ENCODE measurements around the gene TBC1D1.
"Not testable (repeated sequence)": the region's sequence is repeated elsewhere in the genome, so short reads cannot be mapped to it uniquely, and the experiment has no call there.

Gene TBC1D1

DNA sequence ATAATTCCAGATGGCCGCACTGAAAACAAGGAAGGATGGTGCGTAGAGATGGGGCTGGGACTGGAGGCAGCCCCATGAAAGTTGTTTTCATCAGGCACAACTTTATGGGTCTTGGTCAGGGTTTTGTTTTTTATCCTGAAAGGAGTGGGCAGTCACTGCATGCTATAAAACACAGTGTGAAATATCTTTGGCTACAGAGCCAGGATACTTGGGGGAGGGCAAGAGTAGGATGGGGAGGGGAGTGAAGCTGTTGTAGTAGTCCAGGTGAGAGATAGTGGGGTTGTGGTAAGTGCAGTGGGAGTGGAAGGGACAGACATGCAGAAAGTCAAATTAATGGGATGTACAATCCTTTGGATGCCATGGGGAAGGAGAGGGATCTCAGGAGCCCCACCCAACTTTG, 125.8 kb downstream of the TBC1D1 start:
- no peak for FAIRE-seq

DNA sequence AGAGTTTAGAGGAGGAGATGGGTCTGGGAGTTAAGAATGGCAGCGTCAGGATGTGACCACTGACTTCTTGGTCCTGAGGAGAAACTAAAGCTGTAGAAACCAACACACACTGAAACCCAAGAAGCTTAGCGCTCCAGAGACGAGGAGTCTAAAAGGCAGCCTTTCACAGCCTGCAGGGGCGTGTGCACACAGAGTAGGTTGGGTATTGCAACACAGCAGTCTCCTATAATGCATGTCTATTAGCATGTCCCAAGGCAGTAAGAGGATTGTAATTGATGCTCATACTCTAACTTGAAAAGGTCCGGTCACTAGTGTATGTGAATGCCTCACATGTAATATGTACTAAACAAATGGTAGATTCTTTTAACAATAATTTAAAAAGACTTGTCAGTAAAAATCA, 126.7 kb downstream of the TBC1D1 start:
- no peak for FAIRE-seq

DNA sequence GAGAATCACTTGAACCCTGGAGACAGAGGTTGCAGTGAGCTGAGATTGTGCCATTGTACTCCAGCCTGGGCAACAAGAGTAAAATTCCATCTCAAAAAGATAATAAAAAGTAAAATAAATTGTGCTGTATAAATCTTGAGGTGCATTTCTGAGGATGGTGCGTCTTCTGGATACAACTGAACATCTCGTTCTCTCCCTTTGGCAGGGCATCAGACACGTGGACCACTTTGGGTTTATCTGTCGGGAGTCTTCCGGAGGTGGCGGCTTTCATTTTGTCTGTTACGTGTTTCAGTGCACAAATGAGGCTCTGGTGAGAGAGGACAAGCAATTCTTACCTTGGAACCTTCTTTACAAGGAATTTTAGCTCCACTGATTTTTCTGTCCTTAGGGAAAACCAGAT, 129.5 kb downstream of the TBC1D1 start:
- no peak for FAIRE-seq

DNA sequence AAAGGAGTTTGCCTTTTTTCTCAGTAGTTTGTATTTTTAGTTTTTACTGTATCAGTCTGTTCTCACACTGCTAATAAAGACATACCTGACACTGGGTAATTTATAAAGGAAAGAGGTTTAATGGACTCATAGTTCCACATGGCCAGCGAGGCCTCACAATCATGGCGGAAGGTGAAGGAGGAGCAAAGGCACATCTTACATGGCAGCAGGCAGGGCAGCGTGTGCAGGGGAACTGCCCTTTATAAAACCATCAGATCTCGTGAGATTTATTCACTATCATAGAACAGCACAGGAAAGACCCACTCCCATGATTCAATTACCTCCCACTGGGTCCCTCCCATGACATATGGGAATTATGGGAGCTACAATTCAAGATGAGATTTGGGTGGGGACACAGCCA, 130.1 kb downstream of the TBC1D1 start:
- not testable (repeated sequence) for FAIRE-seq

DNA sequence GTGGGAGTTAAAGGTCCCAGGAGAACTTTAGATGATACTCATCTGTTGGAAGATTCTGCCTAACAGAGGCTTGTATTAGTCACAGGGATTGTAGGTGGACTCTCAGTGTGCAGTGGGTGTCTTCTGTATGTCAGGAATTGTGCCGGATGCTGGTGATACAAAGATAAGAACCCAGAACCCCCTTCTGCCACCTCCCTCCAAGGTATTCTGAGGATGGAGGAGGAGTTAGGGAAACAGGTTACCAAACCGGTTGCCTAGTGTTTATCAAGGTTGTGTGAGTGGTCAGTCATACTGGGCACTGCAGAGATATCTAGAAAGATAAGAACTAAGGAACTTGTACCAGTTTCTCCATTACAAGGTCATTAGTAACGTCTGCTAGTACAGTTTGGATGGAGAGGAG, 130.9 kb downstream of the TBC1D1 start:
- no peak for FAIRE-seq

DNA sequence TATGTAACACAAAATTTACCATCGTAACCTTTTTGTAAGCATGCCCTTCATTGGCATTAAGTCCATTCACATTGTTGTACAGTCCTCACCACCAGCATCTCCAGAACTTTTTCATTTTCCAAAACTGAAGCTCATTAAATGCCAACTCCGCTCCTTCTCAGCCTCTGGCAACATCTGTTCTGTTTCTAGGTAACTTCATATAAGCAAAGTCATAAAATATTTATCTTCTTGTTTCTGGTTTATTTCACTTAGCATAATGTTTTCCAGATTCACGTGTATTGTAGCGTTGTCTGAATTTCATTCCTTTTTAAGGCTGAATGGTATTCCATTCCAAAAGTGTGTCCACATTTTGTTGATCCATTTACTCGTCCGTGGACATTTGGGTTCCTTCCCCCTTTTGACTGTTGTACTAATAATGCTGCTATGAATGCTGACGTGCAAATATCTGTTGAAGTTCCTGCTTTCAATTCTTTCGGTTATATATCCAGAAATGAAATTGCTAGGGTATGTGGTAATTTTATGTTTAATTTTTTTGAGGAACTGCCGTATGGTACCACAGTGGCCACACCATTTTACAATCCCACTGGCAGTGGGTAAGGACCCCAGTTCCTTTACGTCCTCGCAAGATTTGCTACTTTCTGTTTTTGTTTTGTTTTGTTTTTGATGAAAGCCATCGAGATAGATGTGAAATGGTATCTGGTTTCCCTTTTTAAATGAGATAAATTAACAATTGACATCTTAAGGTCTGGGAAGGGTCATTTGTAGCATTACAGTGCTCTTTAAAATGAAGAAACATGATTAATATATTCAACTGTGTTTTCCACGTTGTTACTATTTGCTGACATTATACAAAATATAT, 132.7 kb downstream of the TBC1D1 start:
- FAIRE-seq, result no peak

DNA sequence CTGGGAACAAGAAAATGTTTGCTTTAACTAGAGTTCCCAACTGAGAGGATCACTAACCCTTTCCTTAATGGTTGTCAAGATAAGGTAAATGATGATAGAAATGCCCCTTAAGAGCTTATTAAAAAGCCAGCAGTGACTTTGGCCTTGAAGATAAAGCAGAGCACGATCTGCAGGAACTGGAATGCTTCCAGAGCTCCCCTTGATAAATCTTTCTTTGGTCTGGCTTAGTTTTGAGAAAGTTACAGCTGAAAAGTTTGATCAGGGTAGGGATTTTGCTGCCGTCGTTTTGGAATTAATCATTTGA, 133.3 kb downstream of the TBC1D1 start:
- FAIRE-seq, result no peak

DNA sequence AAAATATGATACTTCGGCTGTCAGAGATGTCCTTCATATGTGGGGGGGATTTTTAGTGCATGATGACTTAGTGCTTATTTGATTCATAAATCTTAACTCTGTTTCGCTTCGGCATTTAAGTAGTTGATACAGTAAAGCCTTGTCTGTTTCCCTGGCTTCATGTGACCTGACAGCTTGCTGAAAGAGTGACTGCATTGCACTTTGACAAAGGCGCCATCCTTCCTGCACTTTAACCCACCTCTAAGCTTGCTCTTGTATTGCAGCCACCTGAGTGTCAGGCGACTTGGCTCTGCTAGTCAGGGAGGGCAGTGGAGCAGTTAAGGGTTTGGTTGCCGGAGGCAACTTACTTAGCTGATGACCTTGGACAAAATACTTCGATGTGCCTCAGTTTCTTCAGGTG, 134.8 kb downstream of the TBC1D1 start:
- FAIRE-seq, result no peak

DNA sequence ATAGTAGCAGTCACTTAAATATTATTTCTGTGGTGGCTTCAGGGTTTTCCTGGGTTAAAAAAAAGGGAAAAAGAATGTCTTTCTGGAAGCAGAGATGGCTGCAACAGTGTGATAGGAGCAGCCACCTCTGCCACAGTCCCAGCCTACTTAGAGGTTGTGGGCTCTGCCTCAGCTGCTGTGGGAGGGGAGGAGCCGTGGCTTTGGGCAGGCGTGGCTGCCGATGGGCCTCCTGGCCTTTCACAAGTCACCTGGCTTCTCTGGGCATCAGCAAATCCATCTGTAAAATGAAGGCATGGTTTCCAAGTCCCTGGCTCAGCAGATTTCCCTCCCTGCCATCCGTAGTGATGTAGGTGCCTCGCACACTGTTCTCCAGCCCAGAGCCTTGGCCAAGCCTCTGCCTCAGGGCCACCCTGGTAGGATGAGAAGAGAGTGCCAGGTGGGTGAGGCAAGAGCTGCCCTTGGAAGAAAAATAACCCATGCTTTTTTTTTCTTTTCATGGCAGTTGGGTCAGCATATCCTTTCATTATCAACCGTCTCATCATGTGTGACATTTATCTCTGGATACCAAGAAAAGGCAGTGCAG, 135.4 kb downstream of the TBC1D1 start:
- no peak for FAIRE-seq

DNA sequence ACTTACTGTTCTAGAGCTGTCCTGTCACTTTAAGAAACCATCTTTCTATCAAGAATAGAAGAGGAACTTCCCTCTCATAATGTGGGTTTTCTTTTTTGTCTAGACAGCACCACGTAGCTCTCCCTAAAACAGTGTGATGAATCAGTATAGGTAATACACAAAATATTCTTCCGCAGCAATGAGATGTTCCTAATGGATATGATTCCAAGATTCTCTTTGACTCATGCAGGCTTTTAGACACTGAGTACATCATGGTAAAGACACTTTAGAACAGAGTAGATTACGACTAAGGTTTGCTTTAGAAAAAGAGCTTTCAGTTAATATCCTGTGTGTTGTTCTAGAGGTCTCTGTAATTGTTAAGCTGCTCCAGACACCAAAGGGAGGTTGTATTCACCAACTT, 139.1 kb downstream of the TBC1D1 start:
- no peak for FAIRE-seq

DNA sequence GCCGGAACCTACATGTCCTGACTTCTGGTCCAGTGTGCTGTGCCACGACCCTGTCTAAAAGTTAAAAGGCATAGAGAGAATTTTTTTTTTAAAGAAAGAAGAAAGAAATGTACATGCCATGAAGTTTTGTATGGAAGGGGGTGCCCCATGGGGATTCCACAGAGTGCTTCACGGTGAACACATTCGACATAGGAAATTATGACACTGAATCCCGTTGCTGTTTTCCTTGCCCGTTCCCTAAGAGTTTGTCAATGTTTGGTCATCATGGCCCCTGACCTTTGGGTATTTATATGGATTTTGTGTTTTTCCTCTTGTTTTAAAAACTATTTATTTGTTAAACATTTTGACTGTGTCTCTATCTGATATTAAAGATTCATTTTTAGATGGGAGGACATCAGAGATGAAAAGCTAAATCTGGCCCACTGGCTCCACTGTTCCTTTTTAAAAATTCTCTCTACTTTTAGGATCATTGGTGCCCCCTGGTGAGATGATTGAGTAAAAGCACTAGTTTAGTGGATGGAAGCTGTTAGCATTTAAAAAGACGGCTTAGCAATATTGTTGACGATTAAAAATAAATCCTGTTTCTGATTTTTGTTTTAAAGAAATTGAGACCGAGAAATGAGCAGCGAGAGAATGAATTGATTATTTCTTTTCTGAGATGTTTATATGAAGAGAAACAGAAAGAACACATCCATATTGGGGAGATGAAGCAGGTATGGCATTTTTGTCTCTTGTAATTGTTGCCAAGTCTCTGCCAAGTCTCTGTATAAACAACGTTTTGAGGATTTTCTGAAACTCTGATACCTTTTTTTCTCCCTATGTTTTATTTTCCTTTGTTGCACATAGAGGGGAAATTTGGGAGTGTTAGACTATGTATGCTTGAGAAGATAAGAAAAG, 144.3 kb downstream of the TBC1D1 start:
- peak; percentile 49 for FAIRE-seq

DNA sequence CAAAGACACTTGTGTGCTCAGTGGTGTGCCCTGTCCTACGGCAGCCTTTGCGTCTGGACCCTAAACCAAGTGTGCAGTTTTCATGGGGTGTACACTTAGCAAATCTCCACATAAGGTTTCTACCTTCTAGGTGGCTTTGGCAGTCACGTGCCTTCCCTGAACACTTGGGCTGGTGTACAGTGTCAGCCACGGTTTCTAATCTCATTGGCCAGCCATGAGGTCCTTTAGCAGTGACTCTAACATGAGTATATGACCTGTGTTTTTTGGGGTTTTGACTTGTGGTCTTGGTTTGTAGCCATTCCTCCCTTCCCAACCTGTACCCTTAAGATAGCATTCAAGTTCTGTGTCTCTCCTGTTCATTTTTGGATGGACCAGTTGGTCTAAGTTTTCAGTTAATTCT, 145.7 kb downstream of the TBC1D1 start:
- no peak for FAIRE-seq

DNA sequence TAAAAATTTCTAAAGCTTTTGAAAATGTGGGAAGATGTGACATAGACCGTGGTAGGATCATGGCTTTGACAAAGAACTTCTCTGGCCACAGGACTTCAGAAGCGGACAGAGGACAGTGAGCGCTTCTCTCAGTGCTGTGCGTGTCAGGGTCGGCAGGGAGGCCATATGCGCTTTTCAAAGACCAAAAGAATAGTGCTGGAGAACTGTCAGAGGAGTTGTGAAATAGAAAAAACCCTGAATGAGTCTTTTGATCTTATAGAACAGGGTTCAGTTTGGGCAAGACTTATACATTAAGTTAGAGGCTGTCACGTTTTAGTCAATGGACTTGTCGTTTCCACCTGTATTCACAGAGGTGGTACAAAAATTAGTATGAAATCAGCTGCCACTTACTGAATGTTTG, 146.7 kb downstream of the TBC1D1 start:
- no peak for FAIRE-seq

DNA sequence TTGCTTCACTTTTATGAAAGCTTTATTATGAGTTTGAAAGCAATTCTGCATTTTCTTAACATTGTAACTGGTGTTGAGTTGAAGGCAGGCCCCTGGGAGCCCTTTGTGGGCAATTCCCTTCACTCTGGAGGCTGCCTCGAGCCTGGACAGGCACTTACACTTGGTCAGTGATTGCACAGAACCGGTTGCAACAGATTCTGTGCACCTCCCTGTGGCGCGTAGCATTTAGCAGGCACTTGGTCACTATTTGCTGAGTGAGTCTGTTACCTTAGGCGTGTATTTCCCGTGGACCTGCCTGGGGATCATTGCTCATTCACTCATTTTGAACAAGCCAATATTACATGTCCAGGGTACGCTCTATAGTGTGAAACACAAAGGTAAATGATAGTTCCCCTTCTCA, 149.7 kb downstream of the TBC1D1 start:
- FAIRE-seq, result no peak

DNA sequence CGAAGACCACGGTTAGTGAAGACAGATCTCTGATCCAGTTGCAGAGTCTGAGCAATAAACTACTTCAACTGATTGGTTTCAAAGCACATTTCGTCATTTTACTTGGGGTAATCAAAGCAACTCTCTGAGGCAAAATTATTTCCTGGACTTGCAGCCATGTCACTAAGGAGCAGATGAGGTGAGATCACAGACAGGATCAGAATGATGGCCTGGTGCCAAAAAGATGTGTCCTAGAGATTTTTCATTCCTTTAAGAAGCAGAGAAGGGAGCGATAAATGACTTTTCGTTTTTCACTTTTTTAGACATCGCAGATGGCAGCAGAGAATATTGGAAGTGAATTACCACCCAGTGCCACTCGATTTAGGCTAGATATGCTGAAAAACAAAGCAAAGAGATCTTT, 153.2 kb downstream of the TBC1D1 start:
- no peak for FAIRE-seq

DNA sequence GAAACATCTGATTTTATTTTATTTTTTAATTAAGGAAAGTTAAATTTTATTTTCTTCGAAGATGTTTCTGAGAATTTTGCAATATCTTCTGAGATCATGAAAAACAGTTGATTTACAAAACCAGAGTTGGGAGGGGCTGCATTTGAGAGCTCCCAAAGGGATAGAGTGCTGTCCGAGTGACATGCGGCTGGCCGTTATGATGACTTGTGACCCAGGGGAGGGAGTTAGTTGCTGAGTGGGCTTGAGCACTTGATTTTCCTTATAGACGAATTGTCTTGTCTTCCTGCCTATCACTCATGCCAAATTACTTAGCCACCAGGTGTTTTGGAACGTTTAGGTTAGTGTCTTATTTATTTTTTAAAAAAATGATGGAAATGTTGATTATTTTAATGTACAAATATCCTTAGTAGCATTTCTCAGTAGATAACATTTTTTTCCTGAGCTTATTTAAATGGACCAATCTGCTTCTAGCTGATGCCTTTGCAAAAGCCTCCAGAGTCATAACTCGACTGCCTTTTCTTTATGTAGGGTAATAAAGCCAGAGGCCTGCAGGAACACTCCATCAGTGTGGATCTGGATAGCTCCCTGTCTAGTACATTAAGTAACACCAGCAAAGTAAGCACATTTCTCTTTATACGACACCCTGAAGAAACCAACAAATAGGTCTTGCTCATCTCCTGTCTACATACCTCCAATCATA, 154.6 kb downstream of the TBC1D1 start:
- no peak for FAIRE-seq

DNA sequence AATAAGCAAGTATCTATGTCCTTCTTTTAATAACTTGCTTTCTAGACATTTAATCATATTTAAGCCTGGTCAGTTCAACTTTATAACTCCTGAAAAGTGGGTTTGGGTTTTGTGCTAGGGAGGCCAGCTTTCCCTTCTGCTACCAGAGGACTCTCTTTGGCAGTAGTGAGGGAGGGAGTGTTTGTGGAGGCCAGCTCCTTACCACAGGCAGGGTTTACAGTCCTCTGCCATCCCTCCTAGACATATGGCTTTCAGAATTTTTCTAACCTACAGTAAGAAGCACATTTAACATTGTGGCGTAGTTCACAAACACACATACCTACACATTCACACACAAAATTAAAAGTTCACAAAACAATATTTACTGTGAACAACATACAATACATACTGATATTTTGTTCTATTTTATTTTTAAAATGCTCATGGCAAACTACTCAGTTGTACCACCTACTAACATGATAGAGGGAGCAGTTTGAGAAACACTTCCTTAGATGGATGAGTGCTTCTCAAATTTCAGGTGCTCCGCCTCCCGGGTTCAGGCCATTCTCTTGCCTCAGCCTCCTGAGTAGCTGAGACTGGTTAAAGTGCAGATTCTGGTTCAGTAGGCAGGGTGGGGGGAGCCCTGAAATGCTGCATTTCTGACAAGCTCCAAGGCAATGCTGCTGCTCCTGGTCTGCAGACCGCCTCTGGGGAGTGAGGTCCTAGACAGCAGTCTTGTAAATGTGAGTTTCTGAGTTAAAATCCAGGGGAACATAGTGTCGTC, 156.0 kb downstream of the TBC1D1 start:
- FAIRE-seq, result no peak

DNA sequence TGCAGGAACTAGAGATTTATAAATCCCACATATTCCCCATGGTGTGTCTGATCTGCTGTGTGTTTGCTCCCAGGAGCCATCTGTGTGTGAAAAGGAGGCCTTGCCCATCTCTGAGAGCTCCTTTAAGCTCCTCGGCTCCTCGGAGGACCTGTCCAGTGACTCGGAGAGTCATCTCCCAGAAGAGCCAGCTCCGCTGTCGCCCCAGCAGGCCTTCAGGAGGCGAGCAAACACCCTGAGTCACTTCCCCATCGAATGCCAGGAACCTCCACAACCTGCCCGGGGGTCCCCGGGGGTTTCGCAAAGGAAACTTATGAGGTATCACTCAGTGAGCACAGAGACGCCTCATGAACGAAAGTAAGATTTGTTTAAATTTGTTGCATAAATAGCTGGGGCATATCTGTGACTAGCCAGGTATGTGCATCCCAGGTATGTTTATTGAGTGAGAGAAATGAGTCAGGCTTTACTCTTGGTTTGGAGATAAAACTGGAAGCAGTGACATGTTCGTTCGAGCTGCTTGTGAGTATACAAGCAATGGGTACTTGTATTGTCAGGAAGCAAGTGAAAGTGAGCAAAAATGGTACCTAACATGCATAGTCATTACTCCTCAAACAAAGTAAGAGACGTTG, 158.8 kb downstream of the TBC1D1 start:
- no peak for FAIRE-seq

DNA sequence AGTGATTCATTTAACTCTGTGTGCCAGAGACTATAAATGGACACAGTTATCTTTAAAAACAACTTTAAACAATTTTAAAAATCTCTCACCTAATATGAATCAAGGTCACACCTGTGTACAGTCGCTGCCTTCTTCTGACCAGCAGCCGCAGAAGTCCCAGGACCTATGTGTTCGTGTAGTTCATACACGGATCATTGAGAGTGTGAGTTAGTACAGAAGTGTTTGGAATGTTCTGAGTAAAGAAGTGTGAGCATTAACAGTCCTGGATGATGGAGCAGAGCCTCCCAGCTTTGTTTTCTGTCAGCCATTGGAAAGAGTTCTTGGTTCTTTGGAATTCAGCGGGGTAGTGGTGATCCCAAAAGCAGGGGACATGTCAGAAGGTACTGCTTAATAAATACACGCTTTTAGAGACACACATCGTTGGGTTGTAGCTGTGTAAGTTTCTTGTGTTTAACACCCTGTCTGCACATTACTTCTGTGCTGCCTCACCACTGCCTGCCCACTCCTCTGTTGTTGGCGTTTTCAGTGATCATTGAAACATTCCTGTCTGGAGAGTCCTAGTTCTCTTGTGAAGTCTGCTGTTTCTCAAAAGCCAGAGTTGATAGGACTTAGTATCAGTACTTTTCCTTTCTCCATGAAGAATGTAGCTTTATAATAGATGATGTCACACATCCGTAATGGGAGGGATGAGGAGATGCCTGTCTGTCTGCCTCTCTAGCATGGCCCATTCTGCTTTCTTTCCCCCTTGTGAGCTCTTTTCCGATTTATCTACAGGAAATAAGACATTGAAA, 159.9 kb downstream of the TBC1D1 start:
- FAIRE-seq, result no peak

DNA sequence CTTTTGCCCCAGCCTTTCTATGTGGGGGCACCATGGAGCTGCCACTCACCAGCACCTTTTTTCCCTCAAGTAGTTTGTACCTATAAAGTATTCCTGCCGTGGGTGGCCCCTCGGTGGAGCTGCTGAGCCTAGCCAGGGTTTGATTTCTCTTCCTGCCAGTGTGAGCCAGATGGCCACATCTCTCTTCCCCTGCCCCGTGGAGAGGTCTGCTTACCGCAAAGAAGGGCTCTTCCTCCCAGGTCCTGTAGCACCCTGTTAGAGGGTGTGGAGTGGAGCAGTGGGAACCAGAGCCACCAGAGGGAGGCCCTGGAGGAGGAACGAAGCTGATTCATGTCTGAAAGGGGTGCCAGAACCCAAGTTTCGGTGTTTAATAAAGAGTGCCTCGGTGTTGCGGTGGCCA, 164.7 kb downstream of the TBC1D1 start:
- no peak for FAIRE-seq
